Left lung (tissue), 10 donors: ENCODE results near the gene DNAH9. TPM values are rescaled to one million over a fixed set of nuclear protein-coding genes. Genes with fewer than 3 reads are reported as not detected.

ENCODE experiments used
- ATAC-seq: fragments of 200-7000 bp; cut with Tn5 transposase; one replicate; pipeline ENCODE4 v1.9.1; 2020; ENCODE audit warnings: moderate library complexity
- DNase-seq, 4 donors: peaks; one replicate each; pipeline ENCODE4 v3.0.0-alpha.2; 2013 to 2020
- H3K27ac ChIP-seq, 2 donors: fragments of 200-600 bp; sonication (generic) in 1 of 2; one replicate each; pipeline versions ENCODE4 v1.5.0 to v1.8.0; 2020 to 2021
- H3K27me3 ChIP-seq, 2 donors: fragments of 200-600 bp; sonication (generic) in 1 of 2; one replicate each; pipeline versions ENCODE4 v1.5.0 to v1.8.0; 2020 to 2021
- H3K36me3 ChIP-seq, 2 donors: fragments of 200-600 bp; sonication (generic) in 1 of 2; one replicate each; pipeline versions ENCODE4 v1.5.0 to v1.8.0; 2020 to 2021
- H3K4me1 ChIP-seq, 2 donors: fragments of 200-600 bp; one replicate each; pipeline ENCODE4 v1.8.0; 2021
- H3K4me3 ChIP-seq, 2 donors: fragments of 200-600 bp; sonication (generic) in 1 of 2; one replicate each; pipeline versions ENCODE4 v1.5.0 to v1.8.0; 2020 to 2021; ENCODE audit warnings: mild to moderate bottlenecking in 1 of 2
- H3K9me3 ChIP-seq, 2 donors: fragments of 200-600 bp; sonication (generic) in 1 of 2; one replicate each; pipeline versions ENCODE4 v1.5.0 to v1.8.0; 2020 to 2021
- CTCF ChIP-seq, 2 donors: fragments of 200-600 bp; sonication (generic) in 1 of 2; IDR thresholded peaks; one replicate each; pipeline versions ENCODE4 v1.5.0 to v1.8.0; 2021; ENCODE audit warnings: antibody characterized with exemption in 2 of 2
- intact Hi-C, 2 donors: fragments of 100-400 bp; cut with DNase I; formaldehyde crosslinking; loops; one replicate each; pipeline versions ENCODE4 v1.11.2 to v1.14.2; 2022
- polyA plus RNA-seq, 6 donors: library from polyadenylated mRNA; unstranded; fragments of 120-200 nt; gene quantifications; one replicate each; pipeline ENCODE4 v1.2.1, GENCODE V29; 2013; ENCODE audit not compliant: insufficient read length in 6 of 6
- total RNA-seq, 2 donors: library from RNA; stranded (reverse); fragmentation: NEBNext Ultra II Directional; extraction: Animal tissue kit (Norgen Biotek cat#: 25700); gene quantifications; one replicate each; pipeline ENCODE4 v1.2.1, GENCODE V29; 2021
- donor health status: DM: no; HTN: yes; CAD: no.
- donor health status: DM: no; HTN: no; CAD: no.

Gene DNAH9
- total and polyA plus RNA-seq, 8 donors: 0.38 to 12.0 (median 7.5) TPM

- no peak overlapping the region for H3K4me3 ChIP-seq
- no peaks in the 10 kb centered on the region for H3K9me3 ChIP-seq
- H3K36me3 ChIP-seq: no peaks in the 10 kb centered on the region
- ATAC-seq (no peak), DNase-seq (no peak)
- intact Hi-C loops: no loop called here
- no peak for TF ChIP-seq CTCF (IDR thresholded peaks at IDR 0.05)
- H3K27ac ChIP-seq: no peak overlapping the region
- no peaks in the 10 kb centered on the region for H3K4me1 ChIP-seq
- H3K27me3 ChIP-seq: no peaks in the 10 kb centered on the region
Observed at GRCh38 chr17:11643851-11644250, 45.6 kb downstream of the DNAH9 start.

DNA sequence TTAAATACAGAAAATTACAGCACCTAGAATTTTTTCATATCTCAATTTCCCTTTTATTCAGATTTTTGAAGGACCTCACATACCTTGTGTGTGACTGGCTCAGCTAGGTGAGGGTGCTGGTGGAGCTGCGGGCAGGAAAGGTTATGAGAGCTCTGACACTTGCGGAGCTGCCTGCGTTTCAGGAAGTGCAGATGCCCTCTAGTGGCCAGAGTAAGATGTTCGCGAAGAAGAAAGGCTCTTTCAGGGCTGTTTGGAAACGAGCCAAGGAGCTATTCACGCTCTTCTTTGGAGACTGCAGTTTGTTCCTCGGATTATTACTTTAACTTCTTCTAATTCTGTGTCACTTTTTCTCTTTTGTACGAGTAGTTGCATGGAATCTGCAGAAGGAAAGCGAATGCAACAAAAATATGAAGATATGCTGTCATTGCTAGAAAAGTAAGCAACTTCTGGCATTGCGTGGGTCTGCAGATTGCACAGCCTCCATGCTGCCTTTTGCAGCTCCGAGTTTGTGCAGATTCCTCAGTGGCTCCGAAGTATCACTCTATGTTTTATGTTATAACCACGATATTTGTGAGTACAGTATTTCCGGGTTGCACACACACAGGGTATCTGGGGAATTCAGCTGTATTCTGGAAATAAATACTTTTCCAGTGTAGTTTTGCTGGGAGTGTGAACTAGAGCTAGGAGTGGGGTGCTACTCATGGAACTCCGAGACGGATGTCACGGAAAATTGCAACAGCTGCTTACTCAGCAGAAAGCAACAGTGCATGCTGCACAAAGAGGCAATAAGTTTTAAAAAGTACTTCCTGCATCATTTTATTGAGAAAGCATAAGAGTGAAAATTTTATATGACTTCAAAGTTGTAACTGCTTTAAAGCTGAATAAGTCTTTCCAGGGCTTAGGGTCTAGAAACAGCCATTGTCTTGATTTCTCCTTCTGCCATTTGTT is 46.3 kb downstream of the DNAH9 start:
- DNase-seq (peak in 3 of 4 donors; percentile 54 to 89 (median 76)), ATAC-seq (peak; percentile 94)
- Histone ChIP-seq H3K9me3 (no peaks in the 10 kb centered on the region), H3K36me3 (no peaks in the 10 kb centered on the region), H3K27me3 (no peaks in the 10 kb centered on the region), H3K4me1 (no peaks in the 10 kb centered on the region), H3K4me3 (no peak overlapping the region), H3K27ac (no peak overlapping the region)
- intact Hi-C loops: no loop called here
- peak; percentile 65 to 71 for TF ChIP-seq CTCF (IDR thresholded peaks at IDR 0.05)

GRCh38 chr17:11645426-11645825 is 47.2 kb downstream of the DNAH9 start:
- Histone ChIP-seq H3K4me3 (no peak overlapping the region), H3K27me3 (no peaks in the 10 kb centered on the region), H3K9me3 (no peaks in the 10 kb centered on the region), H3K27ac (no peak overlapping the region), H3K4me1 (no peaks in the 10 kb centered on the region), H3K36me3 (no peaks in the 10 kb centered on the region)
- intact Hi-C loops: no loop called here
- TF ChIP-seq CTCF (IDR thresholded peaks at IDR 0.05): no peak
- DNase-seq (no peak), ATAC-seq (no peak)

DNA sequence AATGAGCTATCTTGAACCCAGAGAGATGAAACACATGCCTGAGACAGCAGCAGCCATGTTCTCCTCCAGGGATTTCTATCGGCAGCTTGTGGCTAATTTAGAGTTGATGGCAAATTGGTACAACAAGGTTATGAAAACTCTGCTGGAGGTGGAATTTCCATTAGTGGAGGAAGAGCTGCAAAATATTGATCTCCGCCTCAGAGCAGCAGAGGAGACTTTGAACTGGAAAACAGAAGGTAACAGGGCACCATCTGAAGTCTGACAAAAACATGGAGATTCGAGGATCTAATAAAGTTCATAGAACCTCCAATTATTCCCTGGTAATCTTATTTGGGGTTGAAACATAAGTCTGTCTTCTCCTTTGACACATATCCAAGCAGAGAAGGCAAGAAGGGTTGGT is 52.8 kb downstream of the DNAH9 start:
- H3K9me3 ChIP-seq: no peaks in the 10 kb centered on the region
- H3K27ac ChIP-seq: no peak overlapping the region
- intact Hi-C loops: no loop called here
- TF ChIP-seq CTCF (IDR thresholded peaks at IDR 0.05): no peak
- H3K36me3 ChIP-seq: no peaks in the 10 kb centered on the region
- no peaks in the 10 kb centered on the region for H3K27me3 ChIP-seq
- H3K4me3 ChIP-seq: no peak overlapping the region
- H3K4me1 ChIP-seq: no peaks in the 10 kb centered on the region
- DNase-seq: no peak
- no peak for ATAC-seq

DNA sequence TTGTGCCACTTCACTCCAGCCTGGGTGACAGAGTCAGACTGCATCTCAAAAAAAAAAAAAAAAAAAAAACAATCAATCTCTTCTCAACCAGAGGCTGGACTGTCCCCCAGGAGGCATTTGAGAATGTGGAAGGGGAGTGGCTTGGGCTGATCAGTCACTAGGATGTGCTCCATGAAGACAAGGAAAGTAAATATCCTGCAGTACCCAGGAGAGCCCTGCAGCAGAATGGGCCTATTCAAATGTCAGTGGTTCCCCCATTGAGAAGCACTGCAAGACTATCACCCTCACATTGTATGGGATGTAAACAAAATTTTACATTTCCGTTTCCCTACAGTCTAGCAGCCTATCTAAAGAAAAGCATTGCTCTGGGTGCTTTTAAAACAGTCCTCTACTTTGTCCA is 70.3 kb downstream of the DNAH9 start:
- Histone ChIP-seq H3K27ac (no peak overlapping the region), H3K4me1 (no peaks in the 10 kb centered on the region), H3K27me3 (no peaks in the 10 kb centered on the region), H3K9me3 (peaks cover 0 to 8% of the 10 kb centered on the region in 2 donors), H3K4me3 (no peak overlapping the region), H3K36me3 (no peaks in the 10 kb centered on the region)
- no peak for ATAC-seq
- no peak for TF ChIP-seq CTCF (IDR thresholded peaks at IDR 0.05)
- intact Hi-C loops: no loop called here
- no peak for DNase-seq
